Lower lobe of right lung (tissue), 2 donors: ENCODE measurements around the gene LRRC8C. TPM values are rescaled to one million over a fixed set of nuclear protein-coding genes. Genes with fewer than 3 reads are reported as not detected.
"Not testable (repeated sequence)": the region's sequence is repeated elsewhere in the genome, so short reads cannot be mapped to it uniquely, and the experiment has no call there.

Experiments used
- ATAC-seq, 2 donors: fragments of 200-7000 bp; cut with Tn5 transposase; one replicate each; pipeline ENCODE4 v1.9.1; 2020 to 2022; ENCODE audit warnings: mild to moderate bottlenecking in 2 of 2, moderate library complexity in 2 of 2
- DNase-seq: peaks from one replicate; pipeline ENCODE4 v3.0.0-alpha.2; 2020
- H3K27ac ChIP-seq: fragments of 200-600 bp; one replicate; pipeline ENCODE4 v1.8.0; 2022
- H3K27me3 ChIP-seq: fragments of 200-600 bp; one replicate; pipeline ENCODE4 v1.8.0; 2022; ENCODE audit warnings: low read depth
- H3K36me3 ChIP-seq: fragments of 200-600 bp; one replicate; pipeline ENCODE4 v1.8.0; 2022; ENCODE audit warnings: mild to moderate bottlenecking
- H3K4me1 ChIP-seq: fragments of 200-600 bp; one replicate; pipeline ENCODE4 v1.8.0; 2022
- H3K4me3 ChIP-seq: fragments of 200-600 bp; one replicate; pipeline ENCODE4 v1.8.0; 2022; ENCODE audit warnings: mild to moderate bottlenecking
- H3K9me3 ChIP-seq: fragments of 200-600 bp; one replicate; pipeline ENCODE4 v1.8.0; 2022
- intact Hi-C: fragments of 100-400 bp; cut with DNase I; formaldehyde crosslinking; loops from one replicate; pipeline ENCODE4 v1.11.0; 2022
- total RNA-seq: library from RNA; stranded (reverse); fragmentation: NEBNext Ultra II Directional; extraction: Animal tissue kit (Norgen Biotek cat#: 25700); gene quantifications from one replicate; pipeline ENCODE4 v1.2.1, GENCODE V29; 2021
- TF ChIP-seq, protein P1 (sequence below): fragments of 200-600 bp; IDR thresholded peaks from one replicate; pipeline ENCODE4 v1.8.0; 2022; ENCODE audit warnings: antibody characterized with exemption, mild to moderate bottlenecking
- donor health status: DM: no; HTN: yes; CAD: no; lungs with severe emphysema.

The LRRC8C gene
- total RNA-seq, 1 donor from 2014 or later, result 13.0 TPM

DNA sequence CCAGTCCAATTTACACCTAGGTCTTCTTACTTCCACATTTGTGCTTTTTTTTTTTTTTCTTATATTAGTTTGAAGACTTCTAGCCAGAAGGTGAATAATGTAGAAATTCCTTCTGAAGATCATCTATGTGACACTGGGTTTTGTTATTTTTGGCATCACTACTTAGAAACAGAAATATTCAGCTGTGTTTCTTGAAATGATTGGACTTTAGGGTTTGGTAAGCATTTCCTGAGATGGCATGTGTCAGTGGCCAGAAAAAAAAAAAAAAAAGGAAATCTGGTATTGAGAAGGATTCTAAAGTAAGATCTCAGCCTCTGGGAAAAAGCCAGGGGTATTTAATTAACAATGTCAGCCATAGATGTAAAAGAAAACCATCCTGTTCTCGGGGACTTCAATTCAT is 43.4 kb upstream of the LRRC8C start:
- H3K9me3 ChIP-seq, result no peaks in the 10 kb centered on the region
- intact Hi-C loops, result no loop called here
- no peak overlapping the region for H3K4me3 ChIP-seq
- TF ChIP-seq, protein P1, sequence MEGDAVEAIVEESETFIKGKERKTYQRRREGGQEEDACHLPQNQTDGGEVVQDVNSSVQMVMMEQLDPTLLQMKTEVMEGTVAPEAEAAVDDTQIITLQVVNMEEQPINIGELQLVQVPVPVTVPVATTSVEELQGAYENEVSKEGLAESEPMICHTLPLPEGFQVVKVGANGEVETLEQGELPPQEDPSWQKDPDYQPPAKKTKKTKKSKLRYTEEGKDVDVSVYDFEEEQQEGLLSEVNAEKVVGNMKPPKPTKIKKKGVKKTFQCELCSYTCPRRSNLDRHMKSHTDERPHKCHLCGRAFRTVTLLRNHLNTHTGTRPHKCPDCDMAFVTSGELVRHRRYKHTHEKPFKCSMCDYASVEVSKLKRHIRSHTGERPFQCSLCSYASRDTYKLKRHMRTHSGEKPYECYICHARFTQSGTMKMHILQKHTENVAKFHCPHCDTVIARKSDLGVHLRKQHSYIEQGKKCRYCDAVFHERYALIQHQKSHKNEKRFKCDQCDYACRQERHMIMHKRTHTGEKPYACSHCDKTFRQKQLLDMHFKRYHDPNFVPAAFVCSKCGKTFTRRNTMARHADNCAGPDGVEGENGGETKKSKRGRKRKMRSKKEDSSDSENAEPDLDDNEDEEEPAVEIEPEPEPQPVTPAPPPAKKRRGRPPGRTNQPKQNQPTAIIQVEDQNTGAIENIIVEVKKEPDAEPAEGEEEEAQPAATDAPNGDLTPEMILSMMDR, result no peak
- ATAC-seq (no peak), DNase-seq (no peak)
- peaks cover 10% of the 10 kb centered on the region for H3K36me3 ChIP-seq
- H3K27me3 ChIP-seq, result no peaks in the 10 kb centered on the region
- H3K27ac ChIP-seq, result no peak overlapping the region
- peaks cover 5% of the 10 kb centered on the region for H3K4me1 ChIP-seq

GRCh38 chr1:89590341-89591080 is 42.4 kb upstream of the LRRC8C start:
- H3K27me3 ChIP-seq, result no peaks in the 10 kb centered on the region
- H3K4me1 ChIP-seq, result peaks cover 5% of the 10 kb centered on the region
- TF ChIP-seq, protein P1, result no peak
- H3K4me3 ChIP-seq, result no peak overlapping the region
- ATAC-seq (peak; percentile 38 to 48), DNase-seq (no peak)
- H3K27ac ChIP-seq, result no peak overlapping the region
- intact Hi-C loops, result no loop called here
- no peaks in the 10 kb centered on the region for H3K9me3 ChIP-seq
- peaks cover under 1% of the 10 kb centered on the region for H3K36me3 ChIP-seq

- H3K9me3 ChIP-seq, DNase-seq, H3K27me3 ChIP-seq, H3K27ac ChIP-seq, H3K36me3 ChIP-seq, H3K4me1 ChIP-seq, H3K4me3 ChIP-seq, intact Hi-C loops: not testable (repeated sequence)
- peak; percentile 66 to 84 for ATAC-seq
Measured at GRCh38 chr1:89592861-89593302, 40.0 kb upstream of the LRRC8C start.

- TF ChIP-seq, protein P1, result no peak
- no peaks in the 10 kb centered on the region for H3K27me3 ChIP-seq
Measured at GRCh38 chr1:89594096-89594740, 38.7 kb upstream of the LRRC8C start.

GRCh38 chr1:89596698-89597097 is 36.2 kb upstream of the LRRC8C start:
- intact Hi-C loops, result no loop called here
- Histone ChIP-seq H3K27ac (no peak overlapping the region), H3K9me3 (no peaks in the 10 kb centered on the region), H3K27me3 (no peaks in the 10 kb centered on the region), H3K4me3 (no peak overlapping the region), H3K4me1 (peaks cover 5% of the 10 kb centered on the region), H3K36me3 (no peaks in the 10 kb centered on the region)
- TF ChIP-seq, protein P1, result no peak
- DNase-seq, result no peak
- no peak for ATAC-seq

More at GRCh38 chr1:89594096-89594740, 38.7 kb upstream of the LRRC8C start:
- DNase-seq (no peak), ATAC-seq (no peak)
- Histone ChIP-seq H3K4me1 (peaks cover 5% of the 10 kb centered on the region), H3K4me3 (no peak overlapping the region), H3K27ac (no peak overlapping the region), H3K9me3 (no peaks in the 10 kb centered on the region), H3K36me3 (no peaks in the 10 kb centered on the region)
- intact Hi-C loops, result no loop called here
